Left cardiac atrium (tissue), 4 donors: ENCODE results near the gene KISS1R. TPM values are rescaled to one million over a fixed set of nuclear protein-coding genes. Genes with fewer than 3 reads are reported as not detected.

Source experiments
- ATAC-seq, 2 donors: fragments of 200-7000 bp; cut with Tn5 transposase; one replicate each; pipeline ENCODE4 v1.9.1; 2020; ENCODE audit warnings: mild to moderate bottlenecking in 2 of 2, moderate library complexity in 2 of 2
- DNase-seq: peaks from one replicate; pipeline ENCODE4 v3.0.0-alpha.2; 2020
- intact Hi-C, 2 donors: fragments of 100-400 bp; cut with DNase I; formaldehyde crosslinking; loops; one replicate each; pipeline versions ENCODE4 v1.14.1 to v1.15.1; 2022 to 2023
- total RNA-seq, 2 donors: library from RNA; stranded (reverse); fragmentation: NEBNext Ultra II Directional; extraction: Animal tissue kit (Norgen Biotek cat#: 25700); gene quantifications; one replicate each; pipeline ENCODE4 v1.2.1, GENCODE V29; 2021
- donor health status: DM: no; HTN: yes; CAD: no.
- donor health status: DM: no; HTN: yes; CAD: no; lungs with severe emphysema.
- donor health status: DM: yes; HTN: yes; CAD: no.
- donor health status: Dilated cardiomyopathy.

KISS1R gene
- total RNA-seq, 2 donors from 2014 or later: not detected

DNA sequence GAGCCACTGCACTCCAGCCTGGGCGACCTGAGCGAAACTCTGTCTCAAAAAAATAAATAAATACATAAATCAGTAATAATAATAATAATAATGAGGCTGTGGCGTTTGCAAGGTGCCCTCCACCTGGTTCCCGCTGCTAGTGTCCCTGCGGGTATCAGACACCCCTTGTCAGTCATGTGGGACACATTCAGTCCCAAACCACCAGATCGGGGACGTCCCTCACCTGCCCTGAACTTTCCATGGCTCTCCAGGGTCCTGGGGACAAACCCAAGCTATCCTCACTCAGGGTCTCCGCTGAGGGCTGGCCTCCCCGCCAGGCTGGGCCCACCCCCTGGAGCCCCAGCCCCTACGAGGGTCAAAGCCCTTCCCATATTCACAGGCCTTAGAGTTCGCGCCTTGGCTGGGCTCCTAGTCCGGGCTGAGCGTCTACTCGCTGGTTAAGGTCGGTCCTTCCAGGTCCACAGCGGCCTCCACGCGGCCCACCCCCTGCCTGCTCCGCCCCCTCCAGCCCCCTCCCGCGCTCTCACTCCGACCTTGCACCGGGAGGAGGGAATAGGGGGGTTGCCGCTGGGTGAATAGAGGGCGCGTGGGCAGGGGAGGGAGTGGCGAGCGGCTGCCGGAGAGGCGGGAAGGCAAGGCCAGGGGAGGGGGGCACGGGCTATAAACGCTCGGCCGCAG is 349 bp upstream of the KISS1R start:
- intact Hi-C loops: loop anchor here (5.0 kb wide), 1 partner anchor 54 kb away; no protein-coding TSS in a partner anchor
- peak in 1 of 2 donors; percentile 8 for ATAC-seq

DNA sequence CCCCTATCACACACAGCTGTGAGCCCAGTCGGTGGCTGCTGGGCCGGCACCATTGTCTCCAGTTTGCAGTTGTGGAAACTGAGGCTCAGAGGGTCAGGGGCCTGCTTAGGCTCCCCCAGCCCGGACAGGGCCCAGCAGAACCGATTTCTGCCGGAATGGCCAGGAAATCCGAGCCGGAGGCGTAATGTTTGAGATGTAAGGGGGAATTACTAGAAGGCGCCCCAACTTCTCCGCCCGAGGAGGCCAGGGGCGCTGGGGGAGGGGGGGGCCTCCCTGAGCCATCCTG is 962 bp downstream of the KISS1R start:
- DNase-seq: no peak
- intact Hi-C loops: loop anchor here (2.0 to 5.0 kb wide), 2 partner anchors 56 to 149 kb away; no protein-coding TSS in a partner anchor
- no peak for ATAC-seq

More for the DNA sequence above, 349 bp upstream of the KISS1R start:
- DNase-seq: no peak

DNA sequence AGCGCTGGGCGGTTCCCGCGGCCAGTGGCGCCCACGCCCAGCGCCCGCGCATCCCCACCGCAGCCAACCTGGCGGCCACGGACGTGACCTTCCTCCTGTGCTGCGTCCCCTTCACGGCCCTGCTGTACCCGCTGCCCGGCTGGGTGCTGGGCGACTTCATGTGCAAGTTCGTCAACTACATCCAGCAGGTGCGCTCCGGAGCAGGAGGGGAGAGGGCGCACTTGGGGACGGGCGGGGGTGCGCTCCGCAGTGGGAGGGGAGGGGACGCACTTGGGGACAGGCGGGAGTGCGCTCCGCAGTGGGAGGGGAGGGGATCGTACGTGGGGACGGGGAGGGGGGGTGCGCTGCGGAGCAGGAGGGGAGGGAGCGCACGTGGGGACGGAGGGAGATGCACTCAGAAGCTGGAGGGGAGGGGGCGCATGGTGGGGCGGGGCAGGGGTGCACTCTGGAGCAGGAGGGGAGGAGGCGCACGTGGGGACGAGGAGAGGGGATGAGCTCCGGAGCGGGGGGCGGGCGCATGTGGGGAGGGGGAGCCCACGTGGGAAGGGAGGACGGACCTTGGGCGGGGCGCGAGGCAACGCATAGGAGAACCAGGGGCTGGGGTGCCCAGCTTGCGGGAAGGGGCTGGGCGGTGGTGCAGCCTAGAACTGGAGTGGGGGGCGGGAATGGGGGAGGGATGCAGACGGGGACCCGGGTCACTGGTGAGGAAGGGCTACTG is 1.5 kb downstream of the KISS1R start:
- intact Hi-C loops: loop anchor here (2.0 to 5.0 kb wide), 2 partner anchors 56 to 150 kb away; no protein-coding TSS in a partner anchor
- no peak for DNase-seq
- ATAC-seq: no peak

DNA sequence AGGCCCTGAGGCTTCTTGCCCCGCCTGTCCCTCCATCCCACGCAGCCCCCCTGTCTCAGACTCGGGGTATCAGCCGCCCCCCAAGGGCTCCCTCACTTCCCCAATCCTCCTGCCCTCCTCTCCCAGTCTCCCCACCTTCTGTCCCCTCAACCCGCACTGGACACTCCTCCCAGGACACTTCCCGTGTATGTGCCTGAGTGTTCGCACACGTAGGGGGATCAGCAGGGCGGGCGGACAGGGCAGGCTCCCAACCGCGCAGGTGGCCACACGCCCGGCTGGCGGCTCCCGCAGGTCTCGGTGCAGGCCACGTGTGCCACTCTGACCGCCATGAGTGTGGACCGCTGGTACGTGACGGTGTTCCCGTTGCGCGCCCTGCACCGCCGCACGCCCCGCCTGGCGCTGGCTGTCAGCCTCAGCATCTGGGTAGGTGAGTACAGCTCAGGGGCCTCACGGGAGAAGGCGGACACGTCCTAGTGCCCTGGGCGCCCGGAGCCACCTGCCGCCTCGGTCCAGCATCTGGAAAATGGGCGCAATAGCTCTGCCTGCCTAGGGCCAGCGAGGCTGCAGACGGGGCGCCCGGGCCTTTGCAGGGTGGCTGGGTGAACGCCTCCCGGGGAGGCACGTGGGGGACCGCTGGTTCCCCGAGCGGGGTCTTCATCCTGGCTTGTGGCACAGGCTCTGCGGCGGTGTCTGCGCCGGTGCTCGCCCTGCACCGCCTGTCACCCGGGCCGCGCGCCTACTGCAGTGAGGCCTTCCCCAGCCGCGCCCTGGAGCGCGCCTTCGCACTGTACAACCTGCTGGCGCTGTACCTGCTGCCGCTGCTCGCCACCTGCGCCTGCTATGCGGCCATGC is 2.3 kb downstream of the KISS1R start:
- intact Hi-C loops: loop anchor here (2.0 to 5.0 kb wide), 2 partner anchors 57 to 151 kb away; no protein-coding TSS in a partner anchor

DNA sequence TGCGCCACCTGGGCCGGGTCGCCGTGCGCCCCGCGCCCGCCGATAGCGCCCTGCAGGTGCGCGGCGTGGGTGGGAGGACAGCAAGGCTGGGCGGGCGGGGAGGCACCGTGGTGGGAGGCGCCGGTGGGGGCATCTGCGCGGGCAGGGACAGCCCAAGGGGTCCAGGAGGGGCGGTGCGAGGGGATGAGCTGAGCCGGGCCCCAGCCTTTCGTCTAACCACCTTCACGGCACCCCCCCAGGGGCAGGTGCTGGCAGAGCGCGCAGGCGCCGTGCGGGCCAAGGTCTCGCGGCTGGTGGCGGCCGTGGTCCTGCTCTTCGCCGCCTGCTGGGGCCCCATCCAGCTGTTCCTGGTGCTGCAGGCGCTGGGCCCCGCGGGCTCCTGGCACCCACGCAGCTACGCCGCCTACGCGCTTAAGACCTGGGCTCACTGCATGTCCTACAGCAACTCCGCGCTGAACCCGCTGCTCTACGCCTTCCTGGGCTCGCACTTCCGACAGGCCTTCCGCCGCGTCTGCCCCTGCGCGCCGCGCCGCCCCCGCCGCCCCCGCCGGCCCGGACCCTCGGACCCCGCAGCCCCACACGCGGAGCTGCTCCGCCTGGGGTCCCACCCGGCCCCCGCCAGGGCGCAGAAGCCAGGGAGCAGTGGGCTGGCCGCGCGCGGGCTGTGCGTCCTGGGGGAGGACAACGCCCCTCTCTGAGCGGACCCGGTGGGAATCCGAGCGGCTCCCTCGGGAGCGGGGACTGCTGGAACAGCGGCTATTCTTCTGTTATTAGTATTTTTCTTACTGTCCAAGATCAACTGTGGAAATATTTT is 3.1 kb downstream of the KISS1R start:
- peak in 1 of 2 donors; percentile 8 for ATAC-seq
- intact Hi-C loops: no loop called here

More for the DNA sequence above, 2.3 kb downstream of the KISS1R start:
- no peak for DNase-seq
- no peak for ATAC-seq

DNA sequence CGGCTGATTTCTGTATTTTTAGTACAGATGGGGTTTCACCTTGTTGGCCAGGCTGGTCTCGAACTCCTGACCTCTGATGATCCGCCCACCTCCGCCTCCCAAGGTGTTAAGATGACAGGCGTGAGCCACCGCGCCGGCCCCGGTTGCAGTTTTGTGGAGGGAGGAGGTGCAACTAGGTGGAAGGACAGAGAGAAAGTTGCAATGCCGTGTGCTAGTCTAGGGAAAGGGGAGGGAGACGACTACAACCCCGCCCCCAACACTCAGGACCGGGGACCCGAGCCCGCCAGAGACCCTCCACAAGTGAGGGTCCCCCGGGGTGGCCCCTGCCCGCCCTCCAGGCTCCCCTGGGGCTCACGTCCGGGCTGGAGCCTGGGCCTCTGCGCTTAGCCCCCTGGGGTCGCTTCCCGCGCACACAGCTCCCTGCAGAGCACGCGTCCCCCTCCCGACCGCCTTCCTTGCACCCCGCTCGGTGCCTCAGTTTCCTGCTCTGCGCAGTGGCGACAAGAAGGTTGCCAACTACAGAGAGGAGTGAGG is 7.5 kb downstream of the KISS1R start:
- DNase-seq (no peak), ATAC-seq (no peak)
- intact Hi-C loops: no loop called here

More for the DNA sequence above, 3.1 kb downstream of the KISS1R start:
- no peak for DNase-seq

DNA sequence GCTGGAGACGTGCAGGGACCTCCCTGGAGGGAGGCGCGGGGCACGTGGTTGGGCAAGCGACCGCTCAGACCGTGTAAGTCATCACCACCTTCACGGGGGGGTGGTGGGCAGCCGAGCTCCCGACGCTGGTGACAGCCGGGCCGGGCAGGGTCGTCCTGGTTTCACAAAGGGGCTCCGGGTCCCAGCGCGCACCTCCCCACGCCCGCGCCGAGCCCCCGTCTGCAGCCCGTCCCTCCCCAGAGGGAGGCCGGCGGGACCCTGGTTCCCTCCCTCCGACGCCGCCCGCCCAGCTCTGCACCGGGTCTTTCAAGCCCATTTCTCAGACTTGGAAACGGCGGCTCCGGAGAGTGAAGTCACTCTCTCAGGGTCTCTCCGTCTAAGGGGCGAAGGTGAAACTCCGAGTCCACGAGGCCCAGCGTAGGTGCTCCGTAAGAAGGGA is 8.0 kb downstream of the KISS1R start:
- intact Hi-C loops: no loop called here
- DNase-seq: peak; percentile 69
- ATAC-seq: peak; percentile 31 to 65

DNA sequence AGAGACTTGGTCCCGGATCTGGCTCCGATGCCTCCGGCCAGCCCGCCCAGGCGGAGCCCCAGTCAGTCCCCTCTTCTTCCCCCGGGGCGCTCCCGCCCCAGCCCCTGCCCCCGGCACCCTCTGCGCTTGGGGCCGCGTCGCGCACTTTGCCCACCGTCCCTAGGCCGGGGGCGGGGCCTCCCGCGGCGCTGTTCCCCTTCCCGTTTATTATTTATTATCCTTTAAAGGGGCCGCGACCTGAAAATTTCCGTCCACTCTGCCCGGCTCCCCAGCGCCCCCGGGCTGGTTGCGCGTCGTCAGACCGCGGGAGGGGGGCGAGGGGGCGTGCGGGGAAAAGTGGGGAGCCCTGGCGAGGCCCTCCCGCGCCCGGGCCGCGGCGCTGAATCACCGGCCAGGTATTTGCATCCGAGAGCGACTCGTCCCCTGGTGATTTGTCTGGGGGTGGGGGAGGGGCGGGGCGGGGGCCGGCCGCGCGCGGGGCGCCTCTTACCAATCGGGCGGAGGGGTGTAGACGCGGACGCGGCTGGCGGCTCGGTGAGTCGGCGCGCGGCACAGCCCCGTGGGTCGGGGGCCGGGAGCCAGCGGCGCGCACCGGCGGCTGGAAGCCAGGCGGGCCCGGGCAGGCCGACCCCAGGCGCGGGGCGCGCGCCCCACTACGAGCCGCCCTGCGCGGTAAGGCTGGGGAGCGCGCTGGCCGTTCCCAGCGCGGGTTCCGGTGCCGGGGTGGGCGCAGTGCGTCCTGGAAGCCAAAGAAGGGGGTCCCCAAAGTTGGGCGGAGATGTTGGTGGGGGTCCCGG is 8.6 kb downstream of the KISS1R start, which contains the start of gene ARID3A:
ARID3A (plus strand) TSS at position 510 of the 797 bp plus-strand sequence. CDS start 3,494 bp downstream, outside the sequence.
- intact Hi-C loops: no loop called here
- ATAC-seq (peak; percentile 84), DNase-seq (peak; percentile 83)

DNA sequence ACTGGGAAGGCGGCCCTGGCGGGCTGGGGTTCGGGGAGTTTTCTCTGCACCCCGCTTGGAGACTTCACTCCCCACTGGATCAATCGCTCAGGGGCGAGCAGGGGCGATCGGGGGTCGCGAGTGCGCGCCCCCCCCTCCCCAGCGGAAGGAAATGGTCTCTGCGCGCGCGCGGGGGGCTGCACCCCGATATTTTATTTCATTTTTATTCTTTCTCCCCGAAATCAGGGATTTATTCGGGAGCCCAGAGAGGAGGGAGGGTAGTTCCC is 9.1 kb downstream of the KISS1R start:
- no peak for DNase-seq
- intact Hi-C loops: no loop called here
- no peak for ATAC-seq

DNA sequence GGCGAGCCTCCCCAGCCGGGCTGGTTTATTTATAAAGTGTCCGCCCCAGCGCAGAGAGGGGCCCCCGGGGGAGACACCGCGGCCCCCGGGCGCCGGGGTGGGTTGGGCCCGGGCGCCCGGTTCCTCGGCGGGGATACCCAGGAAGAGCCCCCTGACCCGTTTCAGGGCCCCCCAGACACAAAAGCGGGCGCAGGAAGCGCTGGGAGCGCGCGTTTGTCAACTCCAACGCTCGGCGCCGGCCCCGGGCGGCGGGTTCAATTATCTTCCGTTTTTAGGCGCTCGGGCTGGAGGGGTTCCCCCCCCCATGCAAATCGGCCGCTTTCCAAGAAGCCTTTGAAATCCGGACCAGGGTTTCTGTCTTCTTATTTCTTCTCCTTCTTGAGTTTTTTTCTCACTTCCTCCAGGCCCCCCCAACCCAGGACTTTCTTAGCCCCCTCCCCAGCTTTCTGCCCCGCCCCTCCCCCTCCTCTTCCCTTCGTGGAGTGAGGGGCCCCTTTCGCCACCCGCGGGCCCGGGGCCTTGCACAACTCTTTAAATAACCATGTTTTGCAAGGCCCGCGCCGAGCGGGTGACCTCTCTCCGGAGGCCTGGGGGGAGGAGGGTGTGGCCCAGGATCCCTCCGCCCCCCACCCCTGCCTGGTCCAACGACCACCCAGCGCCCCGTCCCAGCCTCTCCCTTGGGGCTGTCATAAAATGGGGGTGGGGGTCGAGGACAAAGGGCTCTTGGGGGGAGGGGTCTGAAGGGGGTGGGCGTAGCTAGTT is 9.6 kb downstream of the KISS1R start:
- ATAC-seq (peak in 1 of 2 donors; percentile 5), DNase-seq (peak; percentile 80)
- intact Hi-C loops: no loop called here

DNA sequence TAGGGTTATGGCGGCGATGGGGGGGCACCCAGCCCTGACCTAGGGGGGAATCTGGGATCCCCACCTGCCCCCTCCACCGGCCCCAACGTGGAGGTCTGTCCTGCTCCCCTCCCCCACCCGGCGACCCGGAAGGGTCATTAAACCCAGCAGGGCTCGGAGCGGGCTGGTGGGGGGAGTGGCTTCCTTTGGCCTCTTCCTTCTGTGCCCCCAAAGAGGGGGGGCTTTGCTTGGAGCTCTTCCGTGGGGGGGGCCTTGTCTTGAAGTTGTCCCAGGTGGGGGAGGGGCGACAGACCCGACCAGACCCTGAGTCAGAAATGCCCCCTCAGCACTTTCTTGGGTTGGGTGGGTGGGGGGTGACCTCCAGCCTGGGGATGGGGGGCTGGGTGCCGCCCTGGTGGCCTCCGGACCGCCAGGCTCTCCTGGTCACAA is 10.2 kb downstream of the KISS1R start:
- intact Hi-C loops: no loop called here
- ATAC-seq (no peak), DNase-seq (no peak)

DNA sequence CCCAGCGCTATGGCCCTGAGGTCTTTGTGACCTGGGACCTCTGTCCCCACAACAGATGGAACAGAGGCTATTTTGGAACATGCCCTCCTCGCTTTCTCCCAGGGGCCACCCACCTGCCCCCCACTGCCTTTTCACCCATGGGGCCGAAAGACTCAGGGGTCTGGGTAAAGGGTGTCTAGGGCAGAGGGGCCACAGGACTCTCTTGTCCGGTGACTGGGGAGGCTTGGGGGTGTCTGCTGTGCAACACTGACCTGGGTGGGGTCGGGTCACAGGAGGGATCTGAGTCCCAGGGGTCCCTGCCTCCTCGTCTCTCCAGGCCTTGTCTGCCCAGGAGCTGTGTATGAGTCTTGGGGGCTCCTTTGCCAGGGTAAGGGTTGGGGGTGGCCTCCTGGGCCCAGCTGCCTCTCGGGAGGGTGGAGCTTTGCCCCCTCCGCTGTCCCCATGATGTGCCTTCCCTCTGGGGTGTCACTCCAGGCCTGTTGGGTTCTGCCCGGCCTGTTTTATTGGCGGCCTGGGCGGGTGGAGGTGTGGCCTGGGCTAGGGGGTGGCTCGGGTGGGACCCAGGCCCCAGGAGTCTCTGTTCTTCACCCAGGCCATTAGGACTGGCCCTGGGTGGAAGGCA is 10.8 kb downstream of the KISS1R start:
- DNase-seq: no peak
- ATAC-seq: no peak
- intact Hi-C loops: no loop called here

DNA sequence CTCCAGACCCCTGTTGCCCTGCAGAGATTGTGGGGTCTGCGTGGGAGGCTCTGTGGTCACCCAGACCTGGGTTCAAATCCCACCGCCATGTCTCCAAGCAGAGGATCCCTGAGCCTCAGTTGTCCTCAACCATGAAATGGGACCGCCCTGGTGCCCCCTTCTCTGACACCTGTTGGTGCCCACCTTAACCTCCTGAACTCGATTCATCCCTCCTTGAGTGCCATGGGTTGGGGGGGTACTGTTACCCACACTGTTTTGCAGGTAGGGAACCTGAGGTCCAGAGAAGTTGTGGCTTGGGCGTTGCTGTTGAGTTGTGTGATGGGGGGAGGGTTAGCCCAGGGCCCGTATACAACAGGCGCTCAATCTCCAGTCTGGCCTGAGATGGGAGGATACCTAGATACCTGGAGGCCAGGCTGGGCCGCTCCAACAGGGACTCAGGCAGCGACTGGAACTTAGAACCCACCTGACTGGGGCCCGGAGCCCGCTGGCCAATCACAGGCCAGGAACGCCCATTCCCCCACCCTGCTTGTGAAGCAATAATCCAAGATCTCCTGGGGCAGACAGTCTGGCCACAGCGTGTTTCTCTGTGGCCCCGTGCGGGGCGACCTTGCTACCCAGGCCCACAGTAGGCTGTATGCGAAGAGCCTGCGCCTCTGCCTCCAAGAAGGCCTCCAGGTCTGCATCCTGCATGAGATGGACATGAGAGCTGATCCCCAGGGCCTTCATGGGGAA is 11.5 kb downstream of the KISS1R start:
- intact Hi-C loops: no loop called here
- no peak for ATAC-seq
- no peak for DNase-seq

DNA sequence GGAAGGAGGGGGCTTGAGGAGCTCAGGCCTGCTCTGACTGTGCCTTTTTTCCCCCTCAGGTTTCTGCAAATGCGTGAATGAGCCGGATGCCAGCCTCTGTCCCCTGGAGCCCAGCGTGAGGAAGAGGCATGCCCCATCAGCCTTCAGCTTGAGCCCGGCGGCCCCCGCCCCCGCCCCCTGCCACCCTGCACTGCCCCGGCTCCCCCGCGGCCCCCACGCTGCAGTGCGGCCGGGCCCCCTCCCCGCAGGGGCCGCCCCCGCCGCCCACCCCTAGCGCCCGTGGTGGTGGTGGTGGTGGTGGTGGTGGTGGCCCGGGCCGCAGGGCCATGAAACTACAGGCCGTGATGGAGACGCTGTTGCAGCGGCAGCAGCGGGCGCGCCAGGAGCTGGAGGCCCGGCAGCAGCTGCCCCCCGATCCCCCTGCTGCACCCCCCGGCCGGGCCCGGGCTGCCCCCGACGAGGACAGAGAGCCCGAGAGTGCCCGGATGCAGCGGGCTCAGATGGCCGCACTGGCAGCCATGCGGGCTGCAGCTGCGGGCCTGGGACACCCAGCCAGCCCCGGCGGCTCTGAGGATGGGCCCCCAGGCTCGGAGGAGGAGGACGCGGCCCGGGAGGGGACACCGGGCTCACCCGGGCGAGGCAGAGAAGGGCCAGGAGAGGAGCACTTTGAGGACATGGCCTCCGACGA is 12.2 kb downstream of the KISS1R start:
- intact Hi-C loops: no loop called here
- ATAC-seq: no peak
- DNase-seq: no peak

DNA sequence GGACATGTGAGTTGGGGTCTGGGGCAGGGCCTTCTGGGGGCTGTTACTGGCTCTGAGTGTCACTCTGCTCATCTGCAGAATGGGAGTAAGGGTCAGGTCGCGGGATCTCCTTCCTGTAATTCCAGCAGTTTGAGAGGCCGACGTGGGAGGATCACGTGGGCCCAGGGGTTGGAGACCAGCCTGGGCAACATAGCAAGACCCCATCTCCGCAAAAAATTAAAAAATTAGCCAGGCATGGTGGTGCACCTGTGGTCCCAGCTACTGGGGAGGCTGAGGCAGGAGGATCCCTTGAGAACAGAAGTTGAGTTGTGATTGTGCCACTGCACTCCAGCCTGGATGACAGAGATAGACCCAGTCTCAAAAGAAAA is 12.7 kb downstream of the KISS1R start:
- intact Hi-C loops: no loop called here
- ATAC-seq (no peak), DNase-seq (no peak)
